OCI-M1 (cell line): ENCODE measurements around the gene TGIF1.

ENCODE experiments used
- DNase-seq: peaks from one replicate; lab custom pipeline; 2025; lab: John Stamatoyannopoulos, UW

Gene TGIF1

DNA sequence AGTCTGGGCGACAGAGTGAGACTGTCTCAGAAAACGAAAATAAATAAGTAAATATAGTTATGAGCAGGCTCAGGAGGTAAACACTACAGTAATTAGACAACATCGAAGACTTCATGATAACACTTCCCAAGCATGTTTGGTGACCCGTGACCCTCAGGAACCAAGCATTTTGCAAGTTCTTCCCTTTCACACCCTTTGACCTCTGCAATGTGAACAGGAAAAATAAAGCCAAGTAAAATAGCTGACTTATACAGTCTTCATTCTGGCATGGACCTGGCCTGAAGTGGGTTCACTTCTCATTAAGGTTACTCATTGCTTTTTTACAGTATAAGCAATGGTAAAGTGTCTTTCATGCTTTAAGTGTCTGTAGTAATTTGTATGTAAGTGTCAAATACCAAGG is 15.3 kb upstream of the TGIF1 start:
- DNase-seq, result no peak

DNA sequence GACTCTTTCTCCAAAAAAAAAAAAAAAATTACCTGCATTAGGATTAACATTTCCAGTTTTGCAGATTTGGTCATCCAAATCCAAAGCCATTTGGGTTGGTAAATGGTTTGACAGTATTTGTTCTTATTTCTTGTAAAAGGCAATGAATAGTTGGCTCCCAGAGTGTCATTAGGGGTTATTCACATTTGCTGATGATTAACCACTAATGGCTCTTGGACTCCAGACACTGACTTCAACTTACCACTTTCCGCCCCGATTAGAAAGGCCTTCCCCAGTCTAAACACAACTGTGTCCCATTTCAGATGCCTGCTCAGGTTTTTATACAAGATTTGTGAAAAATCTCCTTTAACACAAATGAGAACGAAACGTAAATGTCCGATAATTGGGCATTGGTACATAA is 9.6 kb upstream of the TGIF1 start:
- DNase-seq, result no peak

DNA sequence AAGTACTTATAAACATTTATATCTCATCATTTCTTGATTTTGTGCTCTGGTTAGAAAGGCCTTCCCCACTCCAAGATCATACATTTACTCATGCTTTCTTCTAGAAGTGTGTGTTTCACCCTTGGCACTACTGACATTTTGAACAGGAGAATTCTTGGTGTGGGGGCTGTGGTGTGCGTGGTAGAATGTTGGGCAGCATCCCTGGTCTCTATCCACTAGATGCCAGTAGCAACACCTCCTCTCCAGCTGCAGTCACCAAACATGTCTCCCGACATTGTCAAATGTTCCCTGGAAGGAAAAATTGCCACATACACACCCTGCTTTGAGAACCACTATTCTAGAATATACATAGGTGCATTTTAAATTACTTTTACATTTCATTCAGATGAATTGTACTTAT is 8.7 kb upstream of the TGIF1 start:
- peak; percentile 85 for DNase-seq

DNA sequence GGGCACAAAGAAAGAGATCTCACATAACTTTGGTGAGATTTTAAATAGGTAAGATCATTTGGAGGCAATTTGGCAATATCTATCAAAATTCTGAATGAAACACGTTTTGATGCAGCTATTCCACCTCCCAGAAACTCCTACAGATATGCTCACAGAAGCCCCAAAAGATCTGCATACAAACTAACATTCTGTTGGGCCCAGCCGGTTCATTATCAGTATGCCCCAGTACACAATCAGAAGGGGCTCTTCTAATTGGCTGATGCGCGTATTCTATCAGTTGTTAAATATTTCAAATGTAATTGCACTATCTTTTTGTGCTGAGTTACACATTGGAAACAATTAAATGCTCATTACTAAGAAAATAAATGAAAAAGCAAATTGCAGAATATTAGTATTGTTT is 7.1 kb upstream of the TGIF1 start:
- DNase-seq, result peak; percentile 42

DNA sequence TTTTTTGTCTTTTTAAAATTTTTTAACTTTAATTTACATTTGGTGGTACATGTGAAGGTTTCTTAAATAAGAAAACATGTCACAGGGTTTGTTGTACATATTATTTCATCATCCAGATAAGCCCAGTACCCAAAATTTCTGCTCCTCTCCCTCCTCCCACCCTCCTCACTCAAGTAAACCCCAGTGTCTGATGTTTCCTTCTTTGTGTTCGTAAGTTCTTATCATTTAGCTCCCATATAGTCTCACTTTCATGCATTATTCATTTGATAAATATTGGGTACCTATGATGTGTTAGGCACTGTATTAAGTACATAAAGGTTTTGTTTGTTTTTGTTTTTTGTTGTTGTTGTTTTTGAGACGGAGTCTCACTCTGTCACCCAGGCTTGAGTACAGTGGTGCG is 5.7 kb upstream of the TGIF1 start:
- no peak for DNase-seq

DNA sequence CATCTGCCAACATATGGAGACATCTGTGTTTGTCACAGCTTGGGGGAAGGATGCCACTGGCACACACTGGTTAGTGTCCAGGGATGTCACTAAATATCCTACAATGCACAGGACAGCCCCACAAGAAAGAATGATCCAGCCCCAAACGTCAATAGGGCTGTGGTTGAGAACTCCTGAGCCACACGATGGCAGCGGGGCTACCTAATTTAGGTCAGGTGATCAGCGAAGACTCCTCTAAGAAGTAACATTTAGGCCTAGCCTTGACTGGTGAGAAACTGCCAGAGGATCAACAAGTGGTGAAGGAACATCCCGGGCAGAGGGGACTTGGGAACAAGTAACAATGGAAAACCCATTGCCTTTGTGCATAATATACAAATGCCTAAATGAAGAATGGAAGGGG is 5.0 kb upstream of the TGIF1 start:
- no peak for DNase-seq

DNA sequence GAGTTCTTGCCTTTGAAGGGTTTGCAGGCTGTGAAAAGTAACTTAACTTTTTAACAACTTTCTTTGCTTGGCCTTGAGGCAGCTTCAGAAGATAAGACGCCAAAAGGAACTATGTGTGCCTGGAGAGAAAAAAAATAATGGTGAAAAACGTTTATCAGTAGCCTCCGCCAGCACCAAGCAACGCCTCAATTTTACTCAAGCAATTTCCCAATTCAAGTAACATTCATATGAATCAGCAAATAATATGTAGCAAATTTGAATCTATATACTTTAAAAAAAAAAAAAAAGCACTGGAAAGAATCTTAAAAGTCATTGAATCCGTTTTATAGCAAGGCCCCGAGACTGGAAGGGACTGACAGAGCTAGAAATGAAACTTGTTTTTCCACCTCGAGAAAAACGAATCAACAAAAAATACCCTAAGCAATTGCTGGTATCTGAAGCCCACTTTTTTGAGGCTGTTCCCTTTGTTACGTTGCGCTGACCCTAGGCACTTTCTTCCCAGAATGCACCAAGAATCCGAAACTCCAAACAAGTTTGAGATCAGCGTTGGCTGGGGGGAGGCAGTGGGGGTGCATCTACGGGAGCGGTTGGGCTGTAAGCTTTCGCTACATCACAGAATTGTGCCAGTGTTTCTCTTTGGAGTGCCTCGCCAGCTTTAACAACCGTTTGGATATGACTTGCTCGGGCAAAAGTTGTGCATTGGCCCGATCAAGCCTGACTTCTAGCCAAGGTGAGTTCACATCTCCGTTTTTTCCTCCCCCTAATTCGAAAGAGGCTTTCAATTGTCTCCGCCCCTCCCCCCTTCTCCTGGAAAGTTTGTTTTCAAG is 2.7 kb upstream of the TGIF1 start:
- DNase-seq, result peak; percentile 95

DNA sequence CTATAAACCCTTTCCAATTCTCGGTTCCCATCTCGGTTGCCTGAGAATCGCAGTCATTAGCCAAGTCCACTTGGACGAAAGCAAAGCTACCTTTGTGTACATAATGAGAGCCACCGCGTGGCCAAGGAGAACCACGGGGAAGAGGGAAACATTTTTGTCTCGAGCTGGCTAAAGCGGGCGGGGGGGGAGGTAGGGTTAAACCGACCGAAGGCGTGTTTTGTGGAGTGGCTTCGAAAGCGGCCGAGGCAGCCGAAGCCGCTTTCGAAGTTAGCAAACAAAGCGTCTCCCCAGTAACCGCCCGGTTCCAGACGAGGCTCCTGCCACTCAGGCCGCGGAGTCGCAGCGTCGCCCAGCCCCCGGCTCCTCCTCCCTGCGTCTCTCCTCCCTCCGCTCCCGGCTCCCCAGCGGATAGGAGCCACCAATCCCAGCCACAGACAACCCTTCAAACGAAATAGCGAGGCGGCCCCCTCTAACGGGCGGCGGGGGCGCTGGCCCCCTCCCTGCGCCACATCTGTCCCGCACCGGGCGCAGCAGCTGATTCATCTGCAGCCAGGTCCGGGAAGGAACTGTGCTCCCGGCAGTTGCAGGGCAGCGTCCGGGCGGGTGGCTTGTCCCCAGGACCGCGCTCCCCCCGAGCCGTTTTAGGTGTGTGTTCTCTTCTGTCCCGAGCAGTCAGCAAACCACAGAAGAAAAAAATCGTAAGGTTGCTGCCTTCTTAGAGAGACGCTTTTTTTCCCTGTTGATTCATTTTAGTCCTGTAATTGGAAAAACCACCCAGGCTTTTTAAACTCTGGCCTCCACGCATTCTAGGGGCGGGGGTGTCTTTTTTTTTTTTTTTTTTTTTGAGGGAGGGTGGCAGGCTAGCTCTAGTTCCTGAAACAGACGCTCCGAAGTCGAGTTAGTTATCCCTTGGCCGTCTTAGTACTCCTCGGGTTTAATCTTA is 1.8 kb upstream of the TGIF1 start:
- peak; percentile 99 for DNase-seq

DNA sequence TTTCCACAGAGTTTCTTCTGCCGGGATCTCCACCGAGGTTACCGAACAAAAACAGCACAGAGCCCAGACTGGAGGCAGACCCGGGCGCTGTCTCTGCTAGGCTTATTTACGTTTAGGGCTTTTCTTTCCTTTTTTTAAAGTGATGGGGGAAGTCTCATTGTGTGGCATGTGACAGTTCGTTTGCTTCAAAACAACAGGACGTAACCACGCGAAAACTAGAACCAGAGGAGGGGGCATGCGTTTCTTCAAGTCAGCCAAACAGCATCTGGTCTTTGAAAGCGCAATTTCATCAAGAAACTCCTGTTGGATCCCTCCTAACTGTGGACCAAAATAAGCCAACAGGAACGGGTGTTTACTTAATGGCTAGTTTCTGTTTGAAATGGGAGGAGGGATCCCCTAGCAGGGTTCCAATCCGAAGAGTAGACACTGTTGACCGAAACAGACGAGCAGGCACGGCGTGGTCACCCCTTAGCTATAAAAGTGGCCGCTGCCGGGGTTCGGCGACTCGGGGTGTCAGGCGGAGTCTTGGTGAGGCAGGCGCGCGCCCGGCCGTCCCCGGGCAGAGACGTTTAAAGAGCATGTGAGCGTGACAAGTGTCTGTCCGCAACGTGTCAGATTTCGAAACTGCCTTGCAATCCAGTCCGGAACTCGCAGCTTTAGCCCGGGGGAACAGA is 997 bp upstream of the TGIF1 start:
- DNase-seq, result peak; percentile 95

DNA sequence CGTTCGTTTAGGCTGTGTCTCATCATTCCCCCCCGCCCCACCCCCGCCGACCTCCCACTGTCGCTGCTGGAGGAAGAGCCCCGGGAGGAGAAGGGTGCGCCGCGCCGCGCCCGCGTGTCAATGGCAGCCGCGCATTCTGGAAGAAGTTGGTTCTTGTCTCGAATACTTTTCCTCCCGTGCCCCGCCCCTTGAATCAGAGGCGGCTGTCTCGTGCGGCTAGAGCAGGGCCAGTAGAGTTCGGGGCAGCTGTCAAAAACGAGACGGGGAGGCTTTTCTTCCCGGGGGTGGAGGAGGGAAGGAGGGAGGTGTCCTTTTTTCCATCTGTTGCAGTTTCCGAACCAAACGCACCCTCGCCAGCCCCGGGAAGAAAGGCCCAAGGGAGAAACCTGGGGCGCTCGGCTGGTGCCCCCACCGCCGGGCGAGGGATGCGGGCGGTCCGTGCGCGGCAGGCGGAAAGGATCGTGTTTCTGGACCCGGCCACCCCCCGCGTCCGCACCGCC is 410 bp upstream of the TGIF1 start:
- DNase-seq, result no peak

DNA sequence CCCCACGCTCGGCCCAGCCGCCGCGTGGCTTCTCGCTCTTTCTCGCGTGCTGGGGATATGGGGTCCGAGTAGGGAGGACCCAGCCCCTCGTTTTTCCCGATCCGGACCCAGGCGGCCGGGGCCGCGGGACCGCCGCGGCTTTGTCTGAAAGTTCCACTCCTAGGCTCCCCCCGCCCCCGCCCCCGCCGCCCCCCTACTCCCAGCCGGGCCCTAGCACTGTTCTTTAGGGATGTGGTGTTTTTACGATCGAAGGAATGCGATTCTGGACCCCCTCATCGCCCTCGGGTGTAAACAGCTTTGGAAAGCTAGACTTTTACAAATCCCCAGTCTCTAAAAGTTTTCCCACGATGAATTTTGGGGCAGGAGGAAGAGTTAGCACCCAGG is 819 bp downstream of the TGIF1 start:
- no peak for DNase-seq

DNA sequence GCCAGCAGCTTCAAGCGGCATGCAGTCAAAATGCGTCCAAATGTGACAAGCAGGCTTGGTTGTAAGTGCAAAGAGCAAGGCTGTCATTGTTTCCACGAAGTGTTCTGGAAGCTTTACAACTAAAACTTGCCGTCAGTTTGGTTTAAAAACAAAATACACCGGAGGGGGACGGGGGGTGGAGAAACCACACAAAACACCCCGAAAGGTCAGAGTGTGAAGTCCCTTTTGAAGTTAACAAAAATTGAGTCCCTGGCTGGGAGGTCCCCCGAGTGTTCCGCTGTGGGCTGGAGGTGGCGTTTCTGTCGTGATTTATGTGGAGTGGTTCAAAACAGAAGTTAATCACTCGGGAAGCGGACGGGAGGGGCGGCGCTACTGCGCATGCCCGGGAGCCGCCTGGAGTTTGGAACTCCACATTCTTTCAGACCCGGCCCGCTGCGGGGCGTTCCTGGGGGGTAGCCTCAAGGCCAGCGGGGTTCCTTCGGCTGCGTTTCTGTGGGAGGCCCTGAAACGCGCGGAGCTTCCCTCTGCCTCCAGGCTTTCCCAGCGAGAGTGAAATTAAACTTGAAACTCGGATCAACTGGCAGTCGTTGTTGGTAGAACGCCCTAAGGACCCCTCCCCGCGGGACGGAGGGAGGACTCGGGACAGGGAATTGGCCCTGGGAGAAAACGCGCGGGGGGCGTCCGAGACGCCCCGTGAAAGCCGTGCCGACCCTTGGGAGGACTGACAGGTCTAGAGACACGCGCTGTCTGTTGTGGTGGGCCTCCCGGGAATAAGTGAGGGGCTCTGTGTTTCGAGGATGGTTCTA is 1.4 kb downstream of the TGIF1 start:
- DNase-seq, result peak; percentile 96

DNA sequence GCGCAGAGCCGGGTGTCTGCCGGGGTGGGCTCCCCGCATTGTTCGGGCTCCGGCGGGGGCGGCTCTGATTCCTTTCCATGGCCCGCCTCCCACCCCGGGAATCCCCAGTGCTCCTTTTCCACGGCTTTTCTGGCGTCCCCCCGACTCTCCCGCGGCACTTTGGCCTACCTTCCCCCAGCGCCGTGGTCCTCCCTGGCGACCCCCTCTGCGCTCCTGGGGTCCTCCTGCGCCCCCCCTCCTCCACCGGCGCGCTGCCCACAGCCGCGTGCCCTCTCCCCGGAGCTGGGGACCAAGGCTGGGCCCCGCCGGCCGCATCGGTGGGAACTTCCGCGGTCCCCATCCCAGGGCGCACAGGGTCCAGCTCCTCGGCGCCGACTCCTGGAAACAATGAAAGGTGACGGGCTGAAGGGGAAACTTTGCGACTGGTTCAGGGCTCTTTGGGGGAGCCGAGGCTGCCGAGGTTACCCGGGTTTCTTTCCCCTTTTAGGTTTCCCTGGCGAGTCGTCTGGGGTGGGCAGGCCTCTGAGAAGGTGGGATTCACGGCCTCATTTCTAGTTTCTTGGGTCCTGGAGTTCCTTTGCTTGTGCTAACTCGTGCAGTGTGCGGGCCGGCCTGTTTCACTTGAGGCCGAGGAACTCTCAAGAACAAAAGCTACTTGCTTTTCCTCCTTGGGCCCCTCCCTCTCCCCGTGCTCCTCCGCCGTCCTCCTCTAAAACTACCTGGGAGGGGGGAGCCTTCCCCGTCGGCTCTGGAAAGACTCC is 2.2 kb downstream of the TGIF1 start:
- peak; percentile 82 for DNase-seq

DNA sequence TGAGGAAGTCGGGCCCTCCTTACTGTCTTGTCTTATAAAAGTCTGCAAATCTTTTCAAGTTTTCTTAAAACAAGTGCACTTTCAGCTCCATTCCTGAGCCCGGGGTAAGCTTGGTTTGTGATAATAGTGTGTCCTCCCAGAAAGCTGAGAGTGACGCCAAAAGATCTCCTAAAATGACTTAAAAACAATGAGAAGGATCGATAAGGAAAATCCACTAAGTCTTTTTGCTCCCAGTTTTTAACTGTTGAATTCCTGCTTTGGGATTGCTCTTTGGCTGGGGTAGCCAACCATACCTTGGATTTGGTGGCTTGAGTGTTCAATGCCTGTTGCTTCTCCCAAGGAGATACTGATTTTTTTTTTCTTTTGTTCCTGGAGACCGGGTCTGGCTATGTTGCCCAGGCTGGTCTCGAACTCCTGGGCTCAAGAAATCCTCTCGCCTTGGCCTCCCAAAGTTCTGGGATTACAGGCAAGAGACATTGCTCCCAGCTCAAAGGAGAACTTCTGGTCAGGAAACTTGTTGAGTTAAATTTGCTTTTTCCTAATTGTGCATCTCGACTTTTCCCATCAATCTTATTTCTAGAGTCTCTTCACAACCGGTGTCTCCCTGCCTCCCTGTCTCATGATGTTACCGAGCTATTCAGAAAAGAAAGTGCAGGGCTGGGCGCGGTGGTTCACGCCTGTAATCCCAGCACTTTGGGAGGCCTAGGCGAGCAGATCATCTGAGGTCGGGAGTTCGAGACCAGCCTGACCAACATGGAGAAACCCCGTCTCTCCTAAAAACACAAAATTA is 3.0 kb downstream of the TGIF1 start:
- peak; percentile 69 for DNase-seq

DNA sequence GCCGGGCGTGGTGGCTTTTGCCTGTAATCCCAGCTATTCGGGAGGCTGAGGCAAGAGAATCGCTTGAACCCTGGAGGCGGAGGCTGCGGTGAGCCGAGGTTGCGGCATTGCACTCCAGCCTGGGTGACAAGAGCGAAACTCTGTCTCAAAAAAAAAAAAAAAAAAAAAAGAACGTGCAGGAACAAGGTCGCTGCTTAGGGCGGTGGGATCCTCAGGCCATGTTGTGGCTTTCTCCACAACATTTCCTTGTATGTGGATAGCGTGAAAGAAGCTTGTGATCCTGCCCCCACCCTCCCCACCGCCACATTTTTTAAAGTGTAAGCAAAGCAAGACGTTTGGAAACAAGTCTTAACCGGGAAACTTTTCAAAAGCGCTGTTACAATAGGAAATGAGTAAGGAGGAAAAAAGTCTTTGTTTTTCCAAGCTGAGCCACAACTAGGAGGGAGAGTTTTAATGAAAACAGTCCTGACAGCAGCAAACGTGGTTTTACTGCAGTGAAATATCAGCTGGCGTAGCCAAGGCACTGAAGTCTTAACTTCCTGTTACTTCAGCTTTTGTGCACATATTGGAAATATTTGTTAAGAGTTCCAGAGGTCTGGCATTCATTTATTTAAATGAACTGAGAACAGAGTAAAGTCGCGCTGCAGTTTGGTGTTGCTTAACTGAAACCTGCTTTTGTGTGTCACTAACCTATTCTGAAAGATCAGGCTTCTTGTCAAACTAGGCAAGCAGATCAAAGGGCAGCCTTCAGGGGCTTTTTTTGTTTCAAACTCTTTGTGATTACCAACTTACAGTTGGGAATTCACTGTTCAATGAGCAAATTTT is 3.8 kb downstream of the TGIF1 start:
- DNase-seq, result peak; percentile 80

DNA sequence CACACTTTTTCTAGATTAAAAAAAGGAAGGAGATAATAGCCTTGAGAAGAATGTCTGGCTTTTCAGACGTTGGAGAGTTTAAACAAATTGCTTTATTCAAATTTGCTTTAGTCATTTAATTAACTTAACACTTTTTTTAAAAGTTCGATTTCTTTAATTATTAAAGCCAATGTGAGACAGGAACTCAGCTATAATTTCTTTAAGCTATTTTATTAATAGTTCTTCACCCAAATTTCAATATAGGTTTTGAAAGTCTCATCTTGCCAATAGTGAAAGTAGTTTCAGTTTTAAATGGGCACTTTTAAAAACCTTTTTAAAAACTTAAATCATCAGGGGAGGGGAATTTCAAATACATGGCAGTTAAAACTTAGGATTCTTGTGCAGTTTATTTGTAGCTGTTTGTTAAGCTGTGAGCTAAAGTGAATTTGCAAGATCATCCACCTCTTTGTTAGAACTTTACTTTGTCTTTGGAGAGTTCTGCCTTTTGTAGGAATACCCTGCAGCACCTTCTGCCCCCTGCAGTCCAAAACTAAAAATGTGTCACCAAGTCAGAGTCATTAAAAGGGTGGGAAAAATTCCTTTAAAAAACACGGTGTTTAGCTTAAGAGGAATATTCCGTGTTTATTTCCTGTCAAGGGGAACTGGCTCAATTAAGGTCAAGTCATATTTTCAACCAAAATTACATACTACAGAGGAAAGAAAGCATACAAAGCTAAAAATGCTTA is 4.6 kb downstream of the TGIF1 start:
- DNase-seq, result peak; percentile 88

DNA sequence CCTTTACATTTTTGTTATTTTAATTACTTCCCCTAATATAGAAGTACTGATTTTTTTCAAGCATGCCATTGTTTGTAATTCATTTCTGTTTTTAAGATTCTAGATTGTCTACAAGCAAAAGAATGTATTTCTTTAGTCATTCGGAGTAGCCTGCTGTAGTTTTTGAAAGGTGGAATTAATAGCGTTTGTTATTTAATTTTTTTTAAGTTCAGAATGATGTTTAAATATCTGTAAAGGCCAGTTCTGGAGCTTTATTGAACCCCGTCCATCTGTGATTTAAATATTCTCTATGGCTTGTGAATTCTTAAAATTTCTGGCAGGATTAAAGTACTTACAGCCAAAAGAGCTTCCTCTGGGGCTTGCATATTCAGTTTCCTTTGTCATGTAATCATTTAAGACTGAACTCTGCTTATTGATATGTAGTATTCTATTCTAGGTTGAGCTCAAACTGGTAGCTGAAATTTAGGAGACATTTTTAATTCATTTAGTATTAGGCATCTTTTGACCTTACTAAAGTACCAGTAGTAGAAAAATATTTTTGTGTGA is 5.2 kb downstream of the TGIF1 start:
- no peak for DNase-seq
